ENCODE data around the gene ACOX2. TPM values are rescaled to one million over a fixed set of nuclear protein-coding genes. Genes with fewer than 3 reads are reported as not detected.

ACOX2 gene
- total RNA-seq, 1 experiment from 2014 or later, result 0.85 TPM

DNA sequence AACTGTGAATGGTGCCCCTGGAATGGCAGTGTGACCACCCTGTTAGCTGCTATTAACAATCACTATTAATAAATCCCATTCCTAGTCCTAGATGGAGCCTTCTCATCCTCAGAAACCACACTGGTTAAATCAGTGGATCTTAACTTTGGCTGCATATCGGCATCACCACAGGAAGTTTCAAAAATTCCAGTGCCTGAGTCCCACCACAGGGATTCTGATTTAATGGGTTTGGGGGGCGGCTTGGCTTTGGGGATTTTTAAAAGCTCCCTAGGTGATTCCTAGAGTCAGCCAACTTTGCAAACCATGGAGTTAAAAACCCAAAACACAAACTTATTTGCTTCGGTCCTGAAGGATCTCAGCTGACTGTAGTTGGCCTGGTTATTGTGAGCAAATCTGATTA is 37.1 kb upstream of the ACOX2 start:
- Histone ChIP-seq H2BK15ac (ENCODE audit: low read depth, low read length) (no peak overlapping the region), H3K23me2 (ENCODE audit: insufficient read length, low read depth, low read length, poor library complexity, severe bottlenecking) (no peaks in the 10 kb centered on the region), H3K4me1 (ENCODE audit: insufficient read depth, low read length) (no peaks in the 10 kb centered on the region; the same call in 1 of the 2 replicates), H3K9ac (ENCODE audit: extremely low read depth, insufficient read length, low read length) (no peak overlapping the region), H3K79me2 (ENCODE audit: insufficient read depth, low read length) (no peaks in the 10 kb centered on the region), H3K27ac (ENCODE audit: insufficient read length, low read depth, low read length) (no peak overlapping the region), H3K56ac (ENCODE audit: insufficient read length, low read depth, low read length) (no peak overlapping the region), H4K91ac (ENCODE audit: insufficient read length, low read depth, low read length) (no peak overlapping the region), H2BK12ac (ENCODE audit: insufficient read length, low read depth, low read length) (no peak overlapping the region), H2AK5ac (ENCODE audit: insufficient read length, low read length) (no peak overlapping the region), H3K27me3 (ENCODE audit: insufficient read depth, low read length) (no peaks in the 10 kb centered on the region), H3K23ac (ENCODE audit: insufficient read length, low read depth, low read length) (no peak overlapping the region), H4K20me1 (ENCODE audit: control insufficient read depth, insufficient read depth, insufficient read length) (no peaks in the 10 kb centered on the region), H3K9me3 (ENCODE audit: control insufficient read depth, low read depth, low read length) (no peaks in the 10 kb centered on the region), H4K5ac (ENCODE audit: insufficient read length, low read depth, low read length) (no peak overlapping the region), H3K4ac (ENCODE audit: low read depth, low read length) (no peak overlapping the region), H2BK120ac (ENCODE audit: low read depth, low read length, poor library complexity, severe bottlenecking) (no peak overlapping the region), H3K4me2 (ENCODE audit: insufficient read depth, insufficient read length, low read length) (no peak overlapping the region), H3T11ph (ENCODE audit: low read length) (no peak overlapping the region), H3K79me1 (ENCODE audit: insufficient read depth, low read depth, low read length, poor library complexity, severe bottlenecking) (no peaks in the 10 kb centered on the region), H3K14ac (ENCODE audit: insufficient read depth, low read length) (no peak overlapping the region), H2BK5ac (ENCODE audit: insufficient read length, low read length) (no peak overlapping the region), H4K8ac (replicated peaks; ENCODE audit: insufficient read length, low read depth, low read length) (no peak overlapping the region), H2AFZ (ENCODE audit: low read length) (no peak overlapping the region), H2BK20ac (ENCODE audit: low read depth, low read length, poor library complexity, severe bottlenecking) (no peak overlapping the region), H3K18ac (ENCODE audit: insufficient read length, low read depth, low read length) (no peak overlapping the region)
- no peak overlapping the region for H3K4me3 Mint-ChIP-seq
- no CpG with 5 or more reads among the region's 3 CpGs for WGBS (ENCODE audit: extremely low coverage, insufficient read length, low lambda C conversion rate)
- peaks cover 0 to 9% (median 0%) of the 10 kb centered on the region in 3 experiments; a peak in 1 of 7 replicates for H3K36me3 Mint-ChIP-seq (ENCODE audit: insufficient read depth in 1 of 3, low read depth in 3 of 3)
- no peak overlapping the region for H3K27ac Mint-ChIP-seq
- TF ChIP-seq CTCF (conservative IDR thresholded peaks at IDR 0.05), result no peak
- H3K27me3 Mint-ChIP-seq (ENCODE audit: low read depth), result peaks cover 27% of the 10 kb centered on the region
- H3K4me1 Mint-ChIP-seq, result peaks cover 20 to 27% of the 10 kb centered on the region in 2 experiments
- DNase-seq, result no peak
- peaks cover 5 to 9% of the 10 kb centered on the region in 2 experiments; a peak in 4 of 5 replicates for H3K9me3 Mint-ChIP-seq
